Panc1 (cell line): ENCODE measurements around the gene SETD6.

Source experiments
- POLR2AphosphoS5 ChIP-seq: IDR thresholded peaks from 2 replicates; pipeline ENCODE4 v1.6.1; 2012; ENCODE audit warnings: mild to moderate bottlenecking, low read depth, low read length, moderate library complexity
- SIN3A ChIP-seq: IDR thresholded peaks from 2 replicates; pipeline ENCODE4 v1.6.1; 2012; ENCODE audit warnings: low read depth, mild to moderate bottlenecking, low read length, moderate library complexity, borderline replicate concordance; ENCODE audit not compliant: insufficient read depth
- TCF7L2 ChIP-seq: IDR thresholded peaks from 2 replicates; pipeline ENCODE4 v1.6.1; 2011; ENCODE audit warnings: mild to moderate bottlenecking, low read depth, low read length, inconsistent platforms
- TF ChIP-seq, protein P1 (sequence below): fragments of 450-650 bp; IDR thresholded peaks from 2 replicates; pipeline ENCODE4 v1.5.1; 2017; ENCODE audit warnings: mild to moderate bottlenecking
- TF ChIP-seq, protein P2 (sequence below), 2 experiments: IDR thresholded peaks; 2 replicates each; pipeline ENCODE4 v1.6.1; 2011 to 2012; ENCODE audit warnings: low read depth in 2 of 2, control low read depth in 1 of 2, low read length in 1 of 2, mild to moderate bottlenecking in 1 of 2, moderate library complexity in 1 of 2; ENCODE audit not compliant: insufficient read depth in 1 of 2

DNA sequence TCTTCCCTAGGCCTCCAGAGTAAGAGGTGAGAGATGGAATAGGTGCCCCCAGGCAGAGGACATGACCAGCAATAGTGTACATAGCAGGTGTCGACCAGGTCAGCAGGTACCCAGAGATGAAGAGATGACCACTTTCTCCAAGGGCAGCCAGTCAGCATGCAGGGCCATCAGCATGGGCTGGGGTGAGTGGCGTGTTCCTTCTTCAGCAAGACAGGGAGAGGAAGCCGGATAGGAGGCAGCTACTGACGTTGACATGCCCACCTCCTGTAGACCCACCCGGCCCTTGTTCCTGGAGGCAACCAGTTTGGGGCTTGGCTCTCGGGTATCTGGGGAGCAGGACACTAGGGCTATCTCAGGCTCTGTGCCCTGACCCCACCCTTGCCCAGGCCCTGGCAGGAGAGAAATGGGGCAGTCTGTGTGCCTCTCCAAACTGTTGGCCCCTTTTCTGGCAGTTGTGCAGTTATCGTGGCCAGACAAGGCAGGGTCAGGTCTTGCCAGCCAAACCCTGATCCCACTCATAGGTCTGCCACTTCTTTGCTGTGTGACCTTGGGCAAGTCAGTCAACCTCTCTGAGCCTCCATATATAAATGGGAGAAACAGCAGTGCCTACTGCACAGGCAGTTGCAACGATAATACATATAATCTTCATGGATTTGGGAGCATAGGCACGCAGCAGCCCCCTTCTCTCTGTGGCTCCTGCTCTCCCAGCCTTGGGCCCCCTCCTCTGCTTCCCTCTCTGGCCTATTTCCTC, 16.8 kb upstream of the SETD6 start:
- TF ChIP-seq, protein P1, sequence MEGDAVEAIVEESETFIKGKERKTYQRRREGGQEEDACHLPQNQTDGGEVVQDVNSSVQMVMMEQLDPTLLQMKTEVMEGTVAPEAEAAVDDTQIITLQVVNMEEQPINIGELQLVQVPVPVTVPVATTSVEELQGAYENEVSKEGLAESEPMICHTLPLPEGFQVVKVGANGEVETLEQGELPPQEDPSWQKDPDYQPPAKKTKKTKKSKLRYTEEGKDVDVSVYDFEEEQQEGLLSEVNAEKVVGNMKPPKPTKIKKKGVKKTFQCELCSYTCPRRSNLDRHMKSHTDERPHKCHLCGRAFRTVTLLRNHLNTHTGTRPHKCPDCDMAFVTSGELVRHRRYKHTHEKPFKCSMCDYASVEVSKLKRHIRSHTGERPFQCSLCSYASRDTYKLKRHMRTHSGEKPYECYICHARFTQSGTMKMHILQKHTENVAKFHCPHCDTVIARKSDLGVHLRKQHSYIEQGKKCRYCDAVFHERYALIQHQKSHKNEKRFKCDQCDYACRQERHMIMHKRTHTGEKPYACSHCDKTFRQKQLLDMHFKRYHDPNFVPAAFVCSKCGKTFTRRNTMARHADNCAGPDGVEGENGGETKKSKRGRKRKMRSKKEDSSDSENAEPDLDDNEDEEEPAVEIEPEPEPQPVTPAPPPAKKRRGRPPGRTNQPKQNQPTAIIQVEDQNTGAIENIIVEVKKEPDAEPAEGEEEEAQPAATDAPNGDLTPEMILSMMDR, result no peak
- TF ChIP-seq POLR2AphosphoS5 (no peak), SIN3A (no peak), TCF7L2 (no peak)
- TF ChIP-seq, protein P2, sequence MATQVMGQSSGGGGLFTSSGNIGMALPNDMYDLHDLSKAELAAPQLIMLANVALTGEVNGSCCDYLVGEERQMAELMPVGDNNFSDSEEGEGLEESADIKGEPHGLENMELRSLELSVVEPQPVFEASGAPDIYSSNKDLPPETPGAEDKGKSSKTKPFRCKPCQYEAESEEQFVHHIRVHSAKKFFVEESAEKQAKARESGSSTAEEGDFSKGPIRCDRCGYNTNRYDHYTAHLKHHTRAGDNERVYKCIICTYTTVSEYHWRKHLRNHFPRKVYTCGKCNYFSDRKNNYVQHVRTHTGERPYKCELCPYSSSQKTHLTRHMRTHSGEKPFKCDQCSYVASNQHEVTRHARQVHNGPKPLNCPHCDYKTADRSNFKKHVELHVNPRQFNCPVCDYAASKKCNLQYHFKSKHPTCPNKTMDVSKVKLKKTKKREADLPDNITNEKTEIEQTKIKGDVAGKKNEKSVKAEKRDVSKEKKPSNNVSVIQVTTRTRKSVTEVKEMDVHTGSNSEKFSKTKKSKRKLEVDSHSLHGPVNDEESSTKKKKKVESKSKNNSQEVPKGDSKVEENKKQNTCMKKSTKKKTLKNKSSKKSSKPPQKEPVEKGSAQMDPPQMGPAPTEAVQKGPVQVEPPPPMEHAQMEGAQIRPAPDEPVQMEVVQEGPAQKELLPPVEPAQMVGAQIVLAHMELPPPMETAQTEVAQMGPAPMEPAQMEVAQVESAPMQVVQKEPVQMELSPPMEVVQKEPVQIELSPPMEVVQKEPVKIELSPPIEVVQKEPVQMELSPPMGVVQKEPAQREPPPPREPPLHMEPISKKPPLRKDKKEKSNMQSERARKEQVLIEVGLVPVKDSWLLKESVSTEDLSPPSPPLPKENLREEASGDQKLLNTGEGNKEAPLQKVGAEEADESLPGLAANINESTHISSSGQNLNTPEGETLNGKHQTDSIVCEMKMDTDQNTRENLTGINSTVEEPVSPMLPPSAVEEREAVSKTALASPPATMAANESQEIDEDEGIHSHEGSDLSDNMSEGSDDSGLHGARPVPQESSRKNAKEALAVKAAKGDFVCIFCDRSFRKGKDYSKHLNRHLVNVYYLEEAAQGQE (IDR thresholded peaks at IDR 0.05; ENCODE audit: insufficient read depth in 1 of 2, low read depth in 2 of 2, low read length in 1 of 2), result no peak
